Muscle of arm (tissue), 14 donors: Measurements from ENCODE around the gene WAPL. TPM values are rescaled to one million over a fixed set of nuclear protein-coding genes. Genes with fewer than 3 reads are reported as not detected.
"Not testable (repeated sequence)": the region's sequence is repeated elsewhere in the genome, so short reads cannot be mapped to it uniquely, and the experiment has no call there.

Source experiments
- DNase-seq: peaks from one replicate; pipeline ENCODE4 v3.0.0-alpha.2; 2013
- long read RNA-seq, 11 donors: transcript quantifications; one replicate each; lab custom pipeline, GENCODE V29; 2026
- polyA plus RNA-seq, 12 donors: library from polyadenylated mRNA; unstranded; fragments of 120-200 nt; gene quantifications; one replicate each; pipeline ENCODE4 v1.2.1, GENCODE V29; 2013; ENCODE audit not compliant: insufficient read length in 12 of 12

Gene WAPL, protein sequence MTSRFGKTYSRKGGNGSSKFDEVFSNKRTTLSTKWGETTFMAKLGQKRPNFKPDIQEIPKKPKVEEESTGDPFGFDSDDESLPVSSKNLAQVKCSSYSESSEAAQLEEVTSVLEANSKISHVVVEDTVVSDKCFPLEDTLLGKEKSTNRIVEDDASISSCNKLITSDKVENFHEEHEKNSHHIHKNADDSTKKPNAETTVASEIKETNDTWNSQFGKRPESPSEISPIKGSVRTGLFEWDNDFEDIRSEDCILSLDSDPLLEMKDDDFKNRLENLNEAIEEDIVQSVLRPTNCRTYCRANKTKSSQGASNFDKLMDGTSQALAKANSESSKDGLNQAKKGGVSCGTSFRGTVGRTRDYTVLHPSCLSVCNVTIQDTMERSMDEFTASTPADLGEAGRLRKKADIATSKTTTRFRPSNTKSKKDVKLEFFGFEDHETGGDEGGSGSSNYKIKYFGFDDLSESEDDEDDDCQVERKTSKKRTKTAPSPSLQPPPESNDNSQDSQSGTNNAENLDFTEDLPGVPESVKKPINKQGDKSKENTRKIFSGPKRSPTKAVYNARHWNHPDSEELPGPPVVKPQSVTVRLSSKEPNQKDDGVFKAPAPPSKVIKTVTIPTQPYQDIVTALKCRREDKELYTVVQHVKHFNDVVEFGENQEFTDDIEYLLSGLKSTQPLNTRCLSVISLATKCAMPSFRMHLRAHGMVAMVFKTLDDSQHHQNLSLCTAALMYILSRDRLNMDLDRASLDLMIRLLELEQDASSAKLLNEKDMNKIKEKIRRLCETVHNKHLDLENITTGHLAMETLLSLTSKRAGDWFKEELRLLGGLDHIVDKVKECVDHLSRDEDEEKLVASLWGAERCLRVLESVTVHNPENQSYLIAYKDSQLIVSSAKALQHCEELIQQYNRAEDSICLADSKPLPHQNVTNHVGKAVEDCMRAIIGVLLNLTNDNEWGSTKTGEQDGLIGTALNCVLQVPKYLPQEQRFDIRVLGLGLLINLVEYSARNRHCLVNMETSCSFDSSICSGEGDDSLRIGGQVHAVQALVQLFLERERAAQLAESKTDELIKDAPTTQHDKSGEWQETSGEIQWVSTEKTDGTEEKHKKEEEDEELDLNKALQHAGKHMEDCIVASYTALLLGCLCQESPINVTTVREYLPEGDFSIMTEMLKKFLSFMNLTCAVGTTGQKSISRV (N-terminal part only)
- 10 to 100 TPM in 11 of 12 donors, not detected in 1; 27.1 to 32.9 (median 29.4) TPM for polyA plus RNA-seq
- long read RNA-seq, donor 1, full-length matches to known transcripts: 1 of 21 reads
- long read RNA-seq, donor 1, partial matches to known transcripts: 20 of 21 reads
- long read RNA-seq, donor 1, other reads (novel, unspliced or antisense): 0 of 21 reads
- long read RNA-seq, donor 2, full-length matches to known transcripts: 2 of 2 reads
- long read RNA-seq, donor 2, partial matches to known transcripts: 0 of 2 reads
- long read RNA-seq, donor 2, other reads (novel, unspliced or antisense): 0 of 2 reads
- long read RNA-seq, donor 3, partial matches to known transcripts: 17 of 17 reads
- long read RNA-seq, donor 3, other reads (novel, unspliced or antisense): 0 of 17 reads
- long read RNA-seq, donor 4, partial matches to known transcripts: 0 of 1 reads
- long read RNA-seq, donor 4, other reads (novel, unspliced or antisense): 0 of 1 reads
- long read RNA-seq, donor 5: 0 reads
- long read RNA-seq, donor 6, full-length matches to known transcripts: 1 of 1 reads
- long read RNA-seq, donor 6, partial matches to known transcripts: 0 of 1 reads
- long read RNA-seq, donor 6, other reads (novel, unspliced or antisense): 0 of 1 reads
- long read RNA-seq, donor 7: 0 reads
- long read RNA-seq, donor 8, full-length matches to known transcripts: 3 of 13 reads
- long read RNA-seq, donor 8, partial matches to known transcripts: 10 of 13 reads
- long read RNA-seq, donor 8, other reads (novel, unspliced or antisense): 0 of 13 reads
- long read RNA-seq, donor 9: 0 reads
- long read RNA-seq, donor 10, full-length matches to known transcripts: 2 of 2 reads
- long read RNA-seq, donor 10, partial matches to known transcripts: 0 of 2 reads
- long read RNA-seq, donor 10, other reads (novel, unspliced or antisense): 0 of 2 reads
- long read RNA-seq, donor 11, full-length matches to known transcripts: 2 of 8 reads
- long read RNA-seq, donor 11, partial matches to known transcripts: 6 of 8 reads
- long read RNA-seq, donor 11, other reads (novel, unspliced or antisense): 0 of 8 reads

- DNase-seq: peak; percentile 95
Observed at GRCh38 chr10:86521678-86522509, at the start of gene WAPL. Gene WAPL (minus strand): TSS chr10:86521792. CDS start chr10:86518069, 3,723 bp downstream.

GRCh38 chr10:86569335-86569734, 47.7 kb upstream of the WAPL start:
- DNase-seq: no peak

- not testable (repeated sequence) for DNase-seq
Observed at GRCh38 chr10:86566518-86566917, 44.9 kb upstream of the WAPL start.

DNA sequence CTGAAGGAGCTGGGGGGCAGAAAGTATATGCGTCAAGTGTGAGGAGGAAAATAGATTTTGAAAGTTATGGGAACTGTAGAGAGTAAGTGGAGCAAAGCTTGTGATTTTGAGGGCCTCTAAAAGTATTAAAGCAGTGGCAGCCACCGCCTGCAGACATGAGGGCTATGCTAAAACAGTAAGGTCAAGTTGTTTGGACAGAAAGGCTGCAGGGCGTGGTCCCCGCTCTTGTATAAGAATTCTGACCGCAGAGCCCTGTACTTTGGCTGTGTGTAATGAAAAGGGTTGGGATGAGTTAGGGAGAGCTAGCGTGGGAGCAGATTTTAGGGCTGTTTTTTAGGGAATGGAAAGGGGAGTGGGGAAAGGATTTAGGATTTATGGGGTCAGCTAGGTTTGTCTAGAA, 41.7 kb upstream of the WAPL start:
- not testable (repeated sequence) for DNase-seq

- not testable (repeated sequence) for DNase-seq
Observed at GRCh38 chr10:86558695-86559094, 37.1 kb upstream of the WAPL start.

DNA sequence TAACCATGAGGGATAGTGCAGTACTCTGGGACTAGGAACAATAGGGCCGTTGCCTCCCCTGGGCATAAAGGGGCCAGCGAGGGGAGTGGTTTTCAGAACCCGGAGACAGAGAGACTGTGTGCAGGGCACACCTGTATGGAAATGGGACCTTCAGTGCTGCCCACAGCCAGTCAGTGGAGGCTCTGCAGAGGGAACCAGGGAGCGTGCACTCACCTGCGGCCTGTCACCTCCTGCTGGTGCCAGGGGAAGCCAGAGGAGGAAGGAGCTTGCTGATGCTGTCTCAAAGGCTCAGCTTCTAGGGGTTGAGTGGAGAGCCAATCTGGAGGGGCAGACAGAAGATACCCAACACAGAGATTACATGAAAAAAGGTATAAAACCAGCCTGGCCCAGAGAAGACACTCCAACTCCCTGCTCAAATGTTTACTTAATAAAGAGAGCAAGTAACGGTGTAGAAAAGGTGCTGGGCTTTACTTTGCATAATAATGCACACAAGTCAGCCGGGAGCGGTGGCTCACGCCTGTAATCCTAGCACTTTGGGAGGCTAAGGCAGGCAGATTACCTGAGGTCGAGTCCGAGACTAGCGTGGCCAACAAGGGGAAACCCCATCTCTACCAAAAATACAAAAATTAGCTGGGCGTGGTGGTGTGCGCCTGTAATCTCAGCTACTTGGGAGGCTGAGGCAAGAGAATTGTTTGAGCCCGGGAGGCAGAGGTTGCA, 35.5 kb upstream of the WAPL start:
- no peak for DNase-seq

GRCh38 chr10:86556532-86556931, 34.9 kb upstream of the WAPL start:
- no peak for DNase-seq

GRCh38 chr10:86553639-86554038, 32.0 kb upstream of the WAPL start:
- no peak for DNase-seq

DNA sequence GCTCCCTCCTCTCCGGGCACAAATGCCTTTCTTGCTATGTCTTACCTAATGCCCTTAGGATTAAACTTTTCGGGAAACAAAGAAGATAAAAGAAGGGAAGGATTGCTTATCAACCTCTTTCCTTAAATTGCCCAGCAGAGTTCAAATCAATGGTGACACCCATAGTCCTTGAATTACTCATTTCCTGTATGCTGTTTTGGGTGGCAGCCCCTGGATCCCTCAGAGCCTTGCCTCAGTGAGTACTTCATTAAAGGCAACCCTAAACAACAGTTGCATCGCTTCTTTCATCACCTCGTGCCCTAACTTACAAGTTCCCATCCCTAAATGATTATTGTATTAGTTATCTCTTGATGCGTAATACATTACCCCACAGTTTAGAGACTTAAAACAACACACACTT, 31.6 kb upstream of the WAPL start:
- no peak for DNase-seq

- no peak for DNase-seq
Observed at GRCh38 chr10:86547296-86547695, 25.7 kb upstream of the WAPL start.

DNA sequence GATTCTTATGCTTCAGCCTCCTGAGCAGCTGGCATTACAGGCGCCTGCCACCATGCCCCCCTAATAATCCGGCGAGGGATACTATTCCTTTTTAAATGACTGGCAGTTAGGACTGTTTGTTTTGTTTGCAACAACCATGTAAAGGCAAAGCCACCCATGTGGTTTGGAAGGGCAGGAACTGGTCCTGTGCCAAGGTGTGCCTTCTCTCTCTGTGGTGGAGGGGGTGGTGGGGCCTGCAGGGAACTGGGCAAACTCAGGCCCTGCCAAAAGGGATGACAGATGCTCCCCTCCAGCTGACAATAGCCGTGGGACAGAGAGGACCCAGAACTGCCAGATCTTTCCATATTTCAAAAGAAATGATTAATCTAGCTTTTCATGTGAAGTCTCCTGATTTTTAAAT, 23.5 kb upstream of the WAPL start:
- no peak for DNase-seq

DNA sequence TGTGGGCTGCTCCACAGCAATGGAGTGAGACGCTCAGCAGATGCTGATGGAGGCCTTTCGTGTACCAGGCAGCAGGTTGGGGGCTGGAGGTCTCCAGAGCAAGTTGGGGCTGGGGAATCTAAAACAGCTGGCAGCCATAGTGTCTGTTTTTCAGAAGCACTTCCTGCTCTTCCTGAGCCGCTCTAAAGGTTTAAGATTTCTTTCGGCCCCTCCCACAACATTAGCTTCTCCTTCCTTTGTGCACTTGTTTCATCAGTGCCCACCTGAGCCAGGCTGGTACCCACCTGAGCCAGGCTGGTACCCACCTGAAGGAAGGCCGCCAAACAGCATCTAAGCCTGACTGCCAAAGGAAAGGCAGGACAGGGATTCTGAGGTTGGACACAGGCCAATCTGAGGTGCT, 18.4 kb upstream of the WAPL start:
- no peak for DNase-seq

- DNase-seq: no peak
Observed at GRCh38 chr10:86538547-86538946, 17.0 kb upstream of the WAPL start.

GRCh38 chr10:86538040-86538439, 16.4 kb upstream of the WAPL start:
- not testable (repeated sequence) for DNase-seq

DNA sequence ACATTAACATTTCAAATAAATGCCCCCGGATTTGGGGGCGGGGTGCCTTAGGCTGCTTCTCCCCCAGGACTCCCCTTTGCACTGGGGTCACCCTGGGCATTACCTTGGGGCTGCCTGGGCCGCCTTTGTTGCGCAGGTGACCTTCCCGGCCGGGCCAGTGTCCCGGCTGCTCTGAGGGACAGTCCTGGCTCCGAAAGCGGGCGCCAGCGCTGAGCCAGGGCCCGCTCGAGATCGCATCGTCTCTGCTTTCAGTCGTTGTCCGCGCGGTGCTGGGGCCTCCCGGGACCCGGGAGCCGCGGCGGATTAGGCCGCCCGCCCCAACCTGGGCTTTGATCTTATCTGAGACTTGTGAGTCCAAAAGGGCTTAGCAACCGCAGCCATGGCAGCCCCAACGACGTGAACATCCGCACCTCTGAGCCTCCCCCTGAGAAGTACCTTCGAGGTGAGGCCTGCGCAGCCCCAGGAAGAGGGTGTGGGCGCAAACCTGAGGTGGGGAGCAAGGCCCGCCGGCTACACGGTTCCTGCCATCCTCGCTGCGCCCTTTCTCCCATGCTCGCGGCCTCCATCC, 14.8 kb upstream of the WAPL start:
- no peak for DNase-seq

GRCh38 chr10:86535132-86535882, 13.7 kb upstream of the WAPL start:
- peak; percentile 27 for DNase-seq

DNA sequence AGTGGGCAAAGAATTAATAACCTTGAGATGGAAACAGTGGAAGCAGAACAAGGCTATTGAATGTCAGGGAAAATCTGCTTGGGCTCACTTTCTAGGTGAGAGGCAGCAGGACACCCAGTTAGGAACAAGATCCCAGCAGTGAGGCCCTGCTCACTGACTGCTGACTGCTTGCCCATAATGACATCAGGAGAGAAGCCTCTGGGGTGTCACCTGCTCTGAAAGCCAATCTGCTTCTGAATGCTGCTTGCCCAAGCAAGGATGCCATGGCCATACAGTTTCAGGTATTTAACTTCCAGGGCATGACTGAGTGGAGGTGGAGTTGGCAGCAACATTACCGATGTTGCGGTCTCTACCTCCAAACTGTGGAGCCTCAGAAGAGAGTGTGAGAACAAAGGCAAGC, 11.7 kb upstream of the WAPL start:
- DNase-seq: no peak
